Coronary artery (tissue), 2 donors: ENCODE data around the gene GPR171.
"Not testable (repeated sequence)": the region's sequence is repeated elsewhere in the genome, so short reads cannot be mapped to it uniquely, and the experiment has no call there.

ENCODE experiments used
- DNase-seq: peaks from one replicate; pipeline ENCODE4 v3.0.0-alpha.2; 2017; ENCODE audit warnings: low spot score
- H3K27ac ChIP-seq, 2 donors: fragments of 200-600 bp; sonication (generic); one replicate each; pipeline ENCODE4 v1.5.1; 2016 to 2019
- H3K4me3 ChIP-seq: fragments of 200-600 bp; sonication (generic); 2 replicates; pipeline ENCODE4 v1.5.1; 2016; ENCODE audit warnings: mild to moderate bottlenecking, moderate library complexity
- TF ChIP-seq, protein P1 (sequence below): fragments of 200-600 bp; sonication (generic); IDR thresholded peaks from one replicate; pipeline ENCODE4 v1.5.1; 2019; ENCODE audit warnings: antibody characterized with exemption

GPR171 gene

DNA sequence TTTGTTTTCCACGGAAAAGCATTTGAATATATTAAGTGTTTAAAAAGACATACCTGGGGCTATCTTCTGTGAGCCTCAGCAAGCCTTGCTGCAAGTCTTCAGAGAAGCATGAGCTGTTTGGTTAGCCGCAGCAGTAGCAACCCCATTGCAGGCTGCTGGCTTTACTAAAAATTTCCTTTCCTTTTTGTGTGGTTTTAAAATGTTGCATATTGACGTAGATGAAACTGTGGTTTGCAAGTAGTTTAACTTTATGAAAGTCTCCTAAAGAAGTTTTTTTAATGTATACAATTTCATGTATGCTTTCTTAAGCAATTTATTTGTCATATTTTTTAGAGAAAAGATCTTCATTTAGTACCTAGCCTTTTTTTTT is at the start of gene GPR171:
TSS of gene GPR171 (minus strand) at position 166 of the 370 bp plus-strand sequence. CDS start 3,830 bp downstream, outside the sequence.
- H3K4me3 ChIP-seq = no peak within 1 kb of the TSS
- DNase-seq = no peak
- no peak within 1 kb of the TSS for H3K27ac ChIP-seq
- TF ChIP-seq, protein P1, sequence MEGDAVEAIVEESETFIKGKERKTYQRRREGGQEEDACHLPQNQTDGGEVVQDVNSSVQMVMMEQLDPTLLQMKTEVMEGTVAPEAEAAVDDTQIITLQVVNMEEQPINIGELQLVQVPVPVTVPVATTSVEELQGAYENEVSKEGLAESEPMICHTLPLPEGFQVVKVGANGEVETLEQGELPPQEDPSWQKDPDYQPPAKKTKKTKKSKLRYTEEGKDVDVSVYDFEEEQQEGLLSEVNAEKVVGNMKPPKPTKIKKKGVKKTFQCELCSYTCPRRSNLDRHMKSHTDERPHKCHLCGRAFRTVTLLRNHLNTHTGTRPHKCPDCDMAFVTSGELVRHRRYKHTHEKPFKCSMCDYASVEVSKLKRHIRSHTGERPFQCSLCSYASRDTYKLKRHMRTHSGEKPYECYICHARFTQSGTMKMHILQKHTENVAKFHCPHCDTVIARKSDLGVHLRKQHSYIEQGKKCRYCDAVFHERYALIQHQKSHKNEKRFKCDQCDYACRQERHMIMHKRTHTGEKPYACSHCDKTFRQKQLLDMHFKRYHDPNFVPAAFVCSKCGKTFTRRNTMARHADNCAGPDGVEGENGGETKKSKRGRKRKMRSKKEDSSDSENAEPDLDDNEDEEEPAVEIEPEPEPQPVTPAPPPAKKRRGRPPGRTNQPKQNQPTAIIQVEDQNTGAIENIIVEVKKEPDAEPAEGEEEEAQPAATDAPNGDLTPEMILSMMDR = no peak

- H3K27ac ChIP-seq = no peak overlapping the region
- no peak for DNase-seq
- no peak overlapping the region for H3K4me3 ChIP-seq
- TF ChIP-seq, protein P1 = no peak
These were observed 45.8 kb upstream of the GPR171 start for GRCh38 chr3:151248772-151249337.

- not testable (repeated sequence) for DNase-seq, H3K4me3 ChIP-seq, H3K27ac ChIP-seq
These were observed 39.0 kb upstream of the GPR171 start for GRCh38 chr3:151242006-151242405.

- H3K27ac ChIP-seq = no peak overlapping the region
- no peak overlapping the region for H3K4me3 ChIP-seq
- TF ChIP-seq, protein P1 = no peak
- no peak for DNase-seq
These were observed 33.7 kb upstream of the GPR171 start for GRCh38 chr3:151236736-151237135.

DNA sequence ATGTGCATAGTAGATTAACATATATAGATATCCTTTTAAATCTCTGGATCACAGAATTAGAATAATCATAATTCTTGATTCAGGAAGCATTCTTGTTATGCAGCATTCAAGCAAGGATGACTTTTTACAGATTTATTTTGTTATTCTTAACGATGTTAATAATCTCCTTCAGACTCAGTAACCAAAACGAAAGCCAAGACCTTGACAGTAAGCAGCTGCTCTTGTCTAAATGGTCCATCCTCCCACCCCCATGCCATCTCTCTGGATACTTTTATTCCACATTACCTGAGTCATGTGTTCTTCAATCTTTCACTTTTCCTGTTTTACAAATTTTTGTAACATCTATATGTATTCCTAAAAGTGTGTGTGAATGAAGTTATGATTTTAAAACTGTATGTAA is 33.3 kb upstream of the GPR171 start:
- Histone ChIP-seq H3K4me3 (no peak overlapping the region), H3K27ac (no peak overlapping the region)
- no peak for DNase-seq
- TF ChIP-seq, protein P1 = no peak

- TF ChIP-seq, protein P1 = no peak
- DNase-seq = no peak
- no peak overlapping the region for H3K27ac ChIP-seq
- no peak overlapping the region for H3K4me3 ChIP-seq
These were observed 31.8 kb upstream of the GPR171 start for GRCh38 chr3:151234825-151235224.

DNA sequence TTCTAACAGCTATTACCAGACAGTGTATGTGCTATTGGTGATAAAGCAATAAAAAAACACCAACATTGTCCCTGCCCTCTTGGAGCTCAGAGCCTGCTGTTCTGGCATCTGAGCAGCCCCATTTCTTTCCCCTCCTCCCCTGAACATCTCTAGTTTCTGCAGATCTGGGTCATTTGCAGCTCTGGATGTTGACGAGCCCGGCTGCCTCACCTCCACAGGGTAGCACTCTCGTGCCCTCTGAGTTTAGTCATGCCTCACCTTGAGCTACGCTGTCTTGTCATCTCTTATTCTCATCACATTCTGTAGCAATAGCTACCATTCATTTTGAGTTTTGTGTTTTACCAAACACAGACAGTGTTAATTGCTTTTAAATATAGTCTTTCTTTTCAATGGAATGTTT is 30.0 kb upstream of the GPR171 start:
- TF ChIP-seq, protein P1 = no peak
- H3K4me3 ChIP-seq = no peak overlapping the region
- DNase-seq = no peak
- H3K27ac ChIP-seq = no peak overlapping the region

DNA sequence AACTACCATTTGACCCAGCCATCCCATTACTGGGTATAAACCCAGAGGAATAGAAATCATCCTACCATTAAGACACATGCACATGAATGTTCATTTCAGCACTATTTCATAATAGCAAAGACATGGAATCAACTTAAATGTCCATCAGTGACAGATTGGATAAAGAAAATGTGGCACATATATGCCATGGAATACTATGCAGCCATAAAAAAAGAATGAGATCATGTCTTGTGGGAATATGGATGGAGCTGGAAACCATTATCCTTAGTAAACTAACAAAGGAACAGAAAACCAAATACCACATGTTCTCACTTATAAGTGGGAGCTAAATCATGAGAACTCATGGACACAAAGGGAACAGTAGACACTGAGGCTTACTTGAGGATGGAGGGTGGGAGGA is 29.4 kb upstream of the GPR171 start:
- H3K27ac ChIP-seq, DNase-seq, H3K4me3 ChIP-seq: not testable (repeated sequence)
